Subcutaneous adipose tissue (tissue), 4 donors: Measurements from ENCODE around the gene NCF4. TPM values are rescaled to one million over a fixed set of nuclear protein-coding genes. Genes with fewer than 3 reads are reported as not detected.

ENCODE experiments used
- total RNA-seq, 4 donors: library from RNA; depleted of rRNA; stranded (reverse); fragments of >200 nt; gene quantifications; one replicate each; pipeline ENCODE4 v1.1.0, GENCODE V29; 2016
- TF ChIP-seq, protein P1 (sequence below): fragments of 450-650 bp; IDR thresholded peaks from one replicate; pipeline ENCODE4 v1.5.1; 2016; ENCODE audit warnings: low read depth, mild to moderate bottlenecking, control low read depth, antibody characterized with exemption, moderate library complexity

Gene NCF4
- total RNA-seq, 4 donors from 2014 or later = 18.8 to 76.0 (median 39.5) TPM

DNA sequence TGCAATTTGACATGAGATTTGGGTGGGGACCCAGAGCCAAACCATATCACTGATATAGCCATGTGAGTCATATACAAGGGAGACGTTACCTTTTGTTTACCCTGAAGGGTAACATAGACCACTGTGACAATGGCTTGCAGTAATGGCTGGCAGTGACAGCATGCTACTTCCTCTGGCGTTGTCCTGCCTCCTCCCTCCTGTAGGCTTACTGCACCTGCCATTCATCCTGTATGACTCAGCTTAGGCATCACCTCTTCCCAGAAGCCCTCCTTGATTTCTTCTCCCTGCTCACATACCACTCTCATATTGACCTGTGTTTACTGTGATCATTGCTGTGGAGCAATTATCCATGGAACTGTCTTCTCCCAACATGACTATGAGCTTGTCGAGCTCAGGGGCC, 32.0 kb upstream of the NCF4 start:
- TF ChIP-seq, protein P1, sequence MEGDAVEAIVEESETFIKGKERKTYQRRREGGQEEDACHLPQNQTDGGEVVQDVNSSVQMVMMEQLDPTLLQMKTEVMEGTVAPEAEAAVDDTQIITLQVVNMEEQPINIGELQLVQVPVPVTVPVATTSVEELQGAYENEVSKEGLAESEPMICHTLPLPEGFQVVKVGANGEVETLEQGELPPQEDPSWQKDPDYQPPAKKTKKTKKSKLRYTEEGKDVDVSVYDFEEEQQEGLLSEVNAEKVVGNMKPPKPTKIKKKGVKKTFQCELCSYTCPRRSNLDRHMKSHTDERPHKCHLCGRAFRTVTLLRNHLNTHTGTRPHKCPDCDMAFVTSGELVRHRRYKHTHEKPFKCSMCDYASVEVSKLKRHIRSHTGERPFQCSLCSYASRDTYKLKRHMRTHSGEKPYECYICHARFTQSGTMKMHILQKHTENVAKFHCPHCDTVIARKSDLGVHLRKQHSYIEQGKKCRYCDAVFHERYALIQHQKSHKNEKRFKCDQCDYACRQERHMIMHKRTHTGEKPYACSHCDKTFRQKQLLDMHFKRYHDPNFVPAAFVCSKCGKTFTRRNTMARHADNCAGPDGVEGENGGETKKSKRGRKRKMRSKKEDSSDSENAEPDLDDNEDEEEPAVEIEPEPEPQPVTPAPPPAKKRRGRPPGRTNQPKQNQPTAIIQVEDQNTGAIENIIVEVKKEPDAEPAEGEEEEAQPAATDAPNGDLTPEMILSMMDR = no peak

DNA sequence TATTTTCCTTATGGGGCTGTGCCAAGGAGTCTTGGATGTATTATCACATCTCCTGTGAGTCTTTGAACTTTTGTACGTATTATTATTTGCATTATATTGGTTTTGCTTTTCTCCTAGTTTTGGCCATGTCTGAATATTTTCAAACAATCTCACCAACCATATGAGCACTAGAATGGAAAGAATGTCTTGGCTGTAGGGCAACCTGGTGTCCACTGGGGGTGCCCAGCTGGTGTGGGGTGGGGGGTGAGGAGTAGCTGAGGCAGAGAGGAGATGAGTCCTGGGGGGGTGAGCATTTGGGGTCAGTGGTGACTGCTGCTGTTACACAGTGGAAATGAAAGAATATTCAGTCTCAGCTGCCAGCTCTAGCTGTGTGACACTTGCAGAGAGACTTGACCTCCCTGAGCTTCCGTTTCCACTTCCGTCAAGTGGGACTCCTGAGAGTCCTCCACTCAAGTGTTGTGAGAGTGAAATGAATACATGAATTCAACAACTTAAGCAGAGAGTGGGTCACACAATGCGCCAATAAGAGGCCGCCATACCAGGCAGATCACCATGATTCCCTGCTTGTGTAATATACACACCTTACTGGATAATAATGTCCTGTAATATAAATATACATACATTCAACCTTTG, 31.3 kb upstream of the NCF4 start:
- TF ChIP-seq, protein P1 = no peak

DNA sequence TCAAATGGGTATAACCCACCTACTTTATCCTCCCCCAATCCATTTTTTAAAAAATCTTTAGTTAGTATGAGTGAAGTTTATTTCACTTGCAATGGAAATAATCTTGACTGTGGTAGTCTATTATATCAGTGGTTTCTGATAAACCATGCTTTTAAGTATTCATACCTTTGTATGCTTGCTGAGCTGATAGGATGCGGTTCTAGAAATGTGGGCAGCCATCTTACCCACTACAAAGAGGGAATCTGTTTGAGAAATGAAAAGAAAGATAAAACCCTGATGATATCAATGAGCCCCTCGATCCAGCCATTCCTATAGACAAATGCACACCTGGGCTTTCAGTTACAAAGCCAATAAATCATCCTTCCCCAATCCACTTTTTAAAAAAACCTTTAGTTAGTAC, 30.2 kb upstream of the NCF4 start:
- TF ChIP-seq, protein P1 = no peak

DNA sequence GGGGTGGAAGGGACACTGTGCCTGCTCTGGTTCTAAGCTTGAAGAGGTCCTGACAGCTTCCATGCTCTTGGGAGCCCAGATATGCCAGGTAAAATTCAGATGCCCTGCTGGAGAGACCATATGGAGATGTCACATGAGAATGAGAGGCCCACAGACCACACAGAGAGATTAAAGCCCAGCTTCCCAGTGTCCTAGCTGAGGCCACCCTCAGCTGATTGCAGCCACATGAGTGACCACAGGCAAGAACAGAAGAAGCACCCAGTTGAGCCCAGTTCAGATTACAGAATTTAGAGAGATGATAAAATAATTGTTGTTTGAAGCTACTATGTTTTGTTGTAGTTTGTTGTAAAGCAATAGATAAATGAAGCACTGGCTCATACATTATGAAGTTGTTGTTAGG, 29.6 kb upstream of the NCF4 start:
- TF ChIP-seq, protein P1 = no peak

DNA sequence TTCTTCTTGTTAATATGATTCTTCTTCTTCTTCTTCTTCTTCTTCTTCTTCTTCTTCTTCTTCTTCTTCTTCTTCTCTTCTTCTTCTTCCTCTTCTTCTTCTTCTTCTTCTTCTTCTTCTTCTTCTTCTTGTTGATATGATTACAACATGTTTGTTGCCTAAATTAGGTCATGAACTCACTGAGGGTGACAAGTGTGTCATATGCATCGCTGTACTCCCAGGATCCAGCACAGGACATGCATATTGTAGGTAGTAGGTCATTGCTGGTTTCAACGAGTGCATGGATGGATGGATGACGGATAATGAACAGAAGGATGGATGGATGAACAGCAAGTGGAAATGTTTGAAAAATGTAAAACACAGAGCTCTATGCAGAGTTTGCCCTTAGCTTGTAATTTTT, 29.1 kb upstream of the NCF4 start:
- TF ChIP-seq, protein P1 = no peak

DNA sequence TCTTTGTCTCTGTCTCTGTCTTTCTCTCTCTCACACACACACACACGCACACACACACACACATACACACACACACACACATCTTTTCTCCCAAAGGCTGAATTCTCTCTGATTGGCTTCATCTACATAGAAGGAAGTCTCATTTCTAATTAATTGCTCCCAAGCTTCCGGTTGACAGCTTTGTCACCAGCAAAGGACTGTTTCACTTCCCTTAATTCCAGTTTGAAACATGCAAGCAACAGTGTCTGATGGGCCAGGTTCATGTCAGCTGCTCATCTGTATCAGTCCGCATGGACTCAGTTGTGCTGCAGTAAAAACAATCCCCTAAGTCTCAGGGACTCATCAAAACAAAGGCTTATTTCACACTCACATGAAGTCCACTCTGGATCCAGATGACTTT, 27.7 kb upstream of the NCF4 start:
- TF ChIP-seq, protein P1 = no peak

DNA sequence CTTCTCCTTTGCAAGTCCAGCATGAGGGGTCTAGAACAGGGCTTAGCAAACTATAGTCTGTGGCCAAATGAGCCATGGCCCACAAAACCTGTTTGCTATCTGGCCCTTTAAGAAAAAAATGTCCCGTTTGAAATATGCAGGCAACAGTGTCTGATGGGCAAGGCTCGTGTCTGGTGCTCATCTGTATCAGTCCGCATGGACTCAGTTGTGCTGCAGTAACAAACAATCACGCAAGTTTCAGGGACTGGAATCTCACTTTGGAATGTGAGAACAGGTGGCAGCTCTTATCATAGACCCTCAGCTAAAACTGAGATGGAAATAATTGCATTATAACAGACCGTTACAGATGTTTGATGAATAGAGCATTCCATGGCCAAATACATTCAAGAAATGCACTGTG, 24.9 kb upstream of the NCF4 start:
- TF ChIP-seq, protein P1 = no peak
